K562 (cell line): Measurements from ENCODE around the gene LMLN. TPM values are rescaled to one million over a fixed set of nuclear protein-coding genes. Genes with fewer than 3 reads are reported as not detected.

Experiments used
- ATAC-seq: fragments of 200-7000 bp; cut with Tn5 transposase; 3 replicates; pipeline ENCODE4 v1.9.1; 2020; ENCODE audit warnings: moderate library complexity
- BruUV-seq: library from RNA; stranded (reverse); fragments of 400-500 nt; replicated peaks from 2 replicates; lab custom pipeline; 2021; lab: Mats Ljungman, UMichigan
- CTCF ChIA-PET: fragments of 300-600 bp; formaldehyde crosslinking; extraction: SDS; loops from one replicate; lab custom pipeline; 2021; ENCODE audit warnings: low intra/inter-chr PET ratio; lab: Yijun Ruan, JAX
- POLR2A ChIA-PET: fragments of 300-600, 350-650 bp; sonication (Branson Sonifier 250); formaldehyde crosslinking; extraction: SDS; loops from one replicate; lab custom pipeline; 2021; ENCODE audit warnings: antibody characterized with exemption, inconsistent platforms; lab: Yijun Ruan, JAX
- DNase-seq, 4 experiments: peaks; one replicate each; pipeline versions ENCODE4 v3.0.0 to v3.0.0-alpha.2; 2011 to 2018; ENCODE audit warnings: low spot score in 3 of 4, mixed read lengths in 3 of 4; ENCODE audit errors: extremely low read depth in 1 of 4
- FAIRE-seq: peaks from 2 replicates; lab custom pipeline; 2011; peaks lifted over from hg19 to GRCh38; lab: Jason Lieb, UNC
- H2AFZ ChIP-seq: 2 replicates; pipeline ENCODE4 v1.6.0; 2011; ENCODE audit warnings: low read depth, low read length, control low read depth, inconsistent platforms
- H3K27ac ChIP-seq: fragments of 200-600 bp; 3 replicates; pipeline ENCODE4 v1.8.0; 2011; ENCODE audit warnings: low read depth, mild to moderate bottlenecking, control low read depth, inconsistent platforms, low read length, moderate library complexity, mixed read lengths; ENCODE audit errors: extremely low read depth
- H3K27me3 ChIP-seq, 2 experiments: fragments of 300-600 bp in 1 of 2; 2 replicates in 1 of 2; 3 replicates in 1 of 2; pipeline versions ENCODE4 v1.6.0 to v1.8.0; 2011; ENCODE audit warnings: inconsistent platforms in 2 of 2, low read length in 2 of 2, mild to moderate bottlenecking in 1 of 2, mixed read lengths in 1 of 2, moderate library complexity in 1 of 2; ENCODE audit not compliant: control insufficient read depth in 2 of 2, insufficient read depth in 2 of 2
- H3K36me3 ChIP-seq: fragments of 300-600 bp; 3 replicates; pipeline ENCODE4 v1.8.0; 2011; ENCODE audit warnings: mild to moderate bottlenecking, low read length, inconsistent platforms; ENCODE audit not compliant: control insufficient read depth, insufficient read depth
- H3K4me1 ChIP-seq, 2 experiments: fragments of 200-600 bp in 1 of 2; replicated peaks in 1 of 2; 2 replicates in 1 of 2; 3 replicates in 1 of 2; pipeline versions ENCODE4 v1.5.1 to v1.8.0; 2011; ENCODE audit warnings: inconsistent platforms in 2 of 2, low read length in 2 of 2, mild to moderate bottlenecking in 1 of 2, mixed read lengths in 1 of 2, moderate library complexity in 1 of 2; ENCODE audit not compliant: control insufficient read depth in 2 of 2, insufficient read depth in 2 of 2
- H3K4me2 ChIP-seq: 2 replicates; pipeline ENCODE4 v1.6.1; 2011; ENCODE audit warnings: low read length, control low read depth, inconsistent platforms, mixed read lengths; ENCODE audit not compliant: insufficient read depth
- H3K4me3 ChIP-seq: fragments of 200-600 bp; sonication (generic), shearing (Covaris generic); 2 replicates; pipeline ENCODE4 v1.5.1; 2016; ENCODE audit warnings: control low read depth, inconsistent platforms
- H3K79me2 ChIP-seq: fragments of 200-600 bp; 3 replicates; pipeline ENCODE4 v1.8.0; 2011; ENCODE audit warnings: low read length, inconsistent platforms; ENCODE audit not compliant: control insufficient read depth, insufficient read depth
- H3K9ac ChIP-seq, 2 experiments: 2 replicates each; pipeline versions ENCODE4 v1.6.0 to v1.6.1; 2011; ENCODE audit warnings: low read depth in 2 of 2, low read length in 2 of 2, control low read depth in 1 of 2, inconsistent platforms in 1 of 2, mild to moderate bottlenecking in 1 of 2, mixed read lengths in 1 of 2; ENCODE audit not compliant: insufficient read depth in 1 of 2
- H3K9me1 ChIP-seq: one replicate; pipeline ENCODE4 v1.6.0; 2011; ENCODE audit warnings: inconsistent platforms, mild to moderate bottlenecking, low read length, moderate library complexity; ENCODE audit not compliant: control insufficient read depth, insufficient read depth
- H3K9me3 ChIP-seq: replicated peaks from 2 replicates; pipeline ENCODE4 v1.5.1; 2011; ENCODE audit warnings: low read depth, low read length, inconsistent platforms; ENCODE audit not compliant: control insufficient read depth, insufficient read depth
- H4K20me1 ChIP-seq: replicated peaks from 2 replicates; pipeline ENCODE4 v1.6.1; 2011; ENCODE audit warnings: low read length, inconsistent platforms, mixed read lengths; ENCODE audit not compliant: control insufficient read depth, insufficient read depth
- HNRNPLL ChIP-seq: fragments of 200-400 bp; formaldehyde crosslinking; IDR thresholded peaks from 2 replicates; pipeline ENCODE4 v1.6.1; 2017; ENCODE audit warnings: low read length, low read depth, mild to moderate bottlenecking; ENCODE audit not compliant: poor library complexity, severe bottlenecking
- LEF1 ChIP-seq: fragments of 450-650 bp; IDR thresholded peaks from 2 replicates; pipeline ENCODE4 v1.6.1; 2016; ENCODE audit warnings: mild to moderate bottlenecking
- MITF ChIP-seq: IDR thresholded peaks from 2 replicates; pipeline ENCODE4 v1.6.1; 2014; ENCODE audit warnings: antibody characterized with exemption
- NFRKB ChIP-seq: fragments of 450-650 bp; IDR thresholded peaks from 2 replicates; pipeline ENCODE4 v1.6.1; 2016; ENCODE audit warnings: low read depth
- NFYB ChIP-seq: IDR thresholded peaks from 2 replicates; pipeline ENCODE4 v1.6.1; 2011; ENCODE audit warnings: mild to moderate bottlenecking, moderate library complexity; ENCODE audit not compliant: insufficient read length; ENCODE audit errors: extremely low read depth
- PREB ChIP-seq: sonication (generic); formaldehyde crosslinking; IDR thresholded peaks from 2 replicates; pipeline ENCODE4 v1.8.1; 2023; ENCODE audit warnings: mild to moderate bottlenecking, missing genetic modification reagents
- TBL1XR1 ChIP-seq, 2 experiments: IDR thresholded peaks; 2 replicates each; pipeline ENCODE4 v1.6.1; 2012; ENCODE audit warnings: improper control_type of control experiment in 2 of 2, low read length in 2 of 2, mild to moderate bottlenecking in 1 of 2
- YY1 ChIP-seq, 3 experiments: IDR thresholded peaks; 2 replicates each; pipeline ENCODE4 v1.6.1; 2011; ENCODE audit warnings: low read length in 2 of 3, mild to moderate bottlenecking in 2 of 3, moderate library complexity in 2 of 3, borderline replicate concordance in 1 of 3, control low read depth in 1 of 3, low read depth in 1 of 3; ENCODE audit not compliant: insufficient read depth in 3 of 3, insufficient replicate concordance in 2 of 3, control insufficient read depth in 1 of 3, insufficient read length in 1 of 3; ENCODE audit errors: extremely low read depth in 1 of 3
- ZNF12 ChIP-seq: sonication (generic); formaldehyde crosslinking; IDR thresholded peaks from 2 replicates; pipeline ENCODE4 v1.4.0; 2020; ENCODE audit warnings: mild to moderate bottlenecking, missing genetic modification reagents
- ZNF3 ChIP-seq: fragments of 250-450 bp; sonication (Bioruptor Pico); IDR thresholded peaks from 2 replicates; pipeline ENCODE4 v1.5.0; 2021; ENCODE audit warnings: mild to moderate bottlenecking, moderate library complexity
- ZNF584 ChIP-seq: fragments of 200-800 bp; sonication (Bioruptor generic); IDR thresholded peaks from 2 replicates; pipeline ENCODE4 v1.6.1; 2016; ENCODE audit warnings: low read depth, mild to moderate bottlenecking, missing genetic modification characterization, missing compliant biosample characterization
- ZNF699 ChIP-seq: fragments of 250-450 bp; sonication (Bioruptor Pico); IDR thresholded peaks from 2 replicates; pipeline ENCODE4 v1.8.0; 2021; ENCODE audit warnings: mild to moderate bottlenecking, moderate library complexity; ENCODE audit not compliant: insufficient replicate concordance
- WGBS: fragments of 100-300 bp; shearing (Covaris generic); methylation state at CpG from one replicate; pipeline ENCODE4 v1.1.6; 2016; ENCODE audit warnings: low coverage, mixed read lengths; ENCODE audit not compliant: insufficient coverage; ENCODE audit errors: missing lambda C conversion rate; 5-methylcytosine and 5-hydroxymethylcytosine counted together
- in situ Hi-C: fragments of 300-500 bp; cut with MboI; formaldehyde crosslinking; loops from 4 replicates; pipeline ENCODE4 v1.15.0; 2018; ENCODE audit warnings: inconsistent platforms, mixed read lengths
- intact Hi-C: fragments of 100-400 bp; cut with micrococcal nuclease; formaldehyde crosslinking; loops from 2 replicates; pipeline ENCODE4 v1.14.2; 2022
- polyA plus RNA-seq, 8 experiments: library from polyadenylated mRNA; depleted of rRNA in 4 of 8; stranded (reverse) in 5 of 8; unstranded in 3 of 8; fragments of >200 nt; fragmentation: Nextera tagmentation in 2 of 8; fragmentation: Illumina TruSeq in 1 of 8; extraction: Ambion mirVana in 2 of 8; extraction: Trizol in 1 of 8; gene quantifications; 2 replicates each; pipeline versions ENCODE4 v1.2.1 to v1.2.3, GENCODE V29; 2011 to 2014; ENCODE audit warnings: inconsistent platforms in 1 of 8, missing spikeins in 1 of 8
- total RNA-seq, 7 experiments: library from RNA; depleted of rRNA in 6 of 7; stranded (reverse); fragments of >200 nt in 6 of 7; fragmentation: Illumina TruSeq in 2 of 7; extraction: Trizol in 2 of 7; gene quantifications; 2 replicates each; pipeline versions ENCODE4 v1.2.1 to v1.2.3, GENCODE V29; 2011 to 2021; ENCODE audit warnings: low replicate concordance in 1 of 7

Gene LMLN
- total and polyA plus RNA-seq, 9 of the 15 experiments (the other 6 are each of a cell fraction or from before 2014, with no cell fraction given), result 2.2 to 15.9 (median 6.9) TPM

GRCh38 chr3:198026620-198027019 lies 66.6 kb downstream of the LMLN start:
- Histone ChIP-seq H3K9ac (peak overlapping the region in 1 of 2 experiments; percentile 31; a peak in 2 of 4 replicates), H3K4me1 (peaks cover 22 to 47% of the 10 kb centered on the region in 2 experiments), H3K36me3 (peaks cover 20% of the 10 kb centered on the region), H3K9me3 (no peaks in the 10 kb centered on the region), H3K79me2 (no peaks in the 10 kb centered on the region), H4K20me1 (no peaks in the 10 kb centered on the region), H3K27me3 (no peaks in the 10 kb centered on the region), H2AFZ (peak overlapping the region; percentile 73), H3K27ac (peak overlapping the region; percentile 77), H3K9me1 (no peaks in the 10 kb centered on the region), H3K4me2 (peak overlapping the region; percentile 73), H3K4me3 (no peak overlapping the region)
- DNase-seq, result no peak
- no TSS peak for BruUV-seq
- ATAC-seq, result no peak
- 68% methylated on average over 5 of the region's 5 CpGs for WGBS
- TF ChIP-seq PREB (CRISPR knock-in tag) (no peak), NFRKB (no peak), ZNF699 (CRISPR knock-in tag) (no peak), ZNF12 (CRISPR knock-in tag) (no peak), MITF (no peak), HNRNPLL (no peak), LEF1 (no peak), YY1 (IDR thresholded peaks at IDR 0.05; ENCODE audit: borderline replicate concordance in 1 of 3, control insufficient read depth in 1 of 3, extremely low read depth in 1 of 3, insufficient read depth in 3 of 3, insufficient read length in 1 of 3, insufficient replicate concordance in 2 of 3, low read depth in 1 of 3, low read length in 2 of 3) (no peak), ZNF3 (CRISPR knock-in tag) (no peak), ZNF584 (CRISPR knock-in tag) (no peak), NFYB (no peak), TBL1XR1 (IDR thresholded peaks at IDR 0.05; ENCODE audit: low read length in 2 of 2) (no peak)
- CTCF ChIA-PET, result no interaction called here
- POLR2A ChIA-PET, result no interaction called here
- no peak for FAIRE-seq
- intact Hi-C loops, result loop anchor here (5.0 kb wide), 1 partner anchor 64 kb away; the partner anchor contains the start of gene LMLN
- in situ Hi-C loops, result no loop called here
